ENCODE data around the gene COL27A1.

DNA sequence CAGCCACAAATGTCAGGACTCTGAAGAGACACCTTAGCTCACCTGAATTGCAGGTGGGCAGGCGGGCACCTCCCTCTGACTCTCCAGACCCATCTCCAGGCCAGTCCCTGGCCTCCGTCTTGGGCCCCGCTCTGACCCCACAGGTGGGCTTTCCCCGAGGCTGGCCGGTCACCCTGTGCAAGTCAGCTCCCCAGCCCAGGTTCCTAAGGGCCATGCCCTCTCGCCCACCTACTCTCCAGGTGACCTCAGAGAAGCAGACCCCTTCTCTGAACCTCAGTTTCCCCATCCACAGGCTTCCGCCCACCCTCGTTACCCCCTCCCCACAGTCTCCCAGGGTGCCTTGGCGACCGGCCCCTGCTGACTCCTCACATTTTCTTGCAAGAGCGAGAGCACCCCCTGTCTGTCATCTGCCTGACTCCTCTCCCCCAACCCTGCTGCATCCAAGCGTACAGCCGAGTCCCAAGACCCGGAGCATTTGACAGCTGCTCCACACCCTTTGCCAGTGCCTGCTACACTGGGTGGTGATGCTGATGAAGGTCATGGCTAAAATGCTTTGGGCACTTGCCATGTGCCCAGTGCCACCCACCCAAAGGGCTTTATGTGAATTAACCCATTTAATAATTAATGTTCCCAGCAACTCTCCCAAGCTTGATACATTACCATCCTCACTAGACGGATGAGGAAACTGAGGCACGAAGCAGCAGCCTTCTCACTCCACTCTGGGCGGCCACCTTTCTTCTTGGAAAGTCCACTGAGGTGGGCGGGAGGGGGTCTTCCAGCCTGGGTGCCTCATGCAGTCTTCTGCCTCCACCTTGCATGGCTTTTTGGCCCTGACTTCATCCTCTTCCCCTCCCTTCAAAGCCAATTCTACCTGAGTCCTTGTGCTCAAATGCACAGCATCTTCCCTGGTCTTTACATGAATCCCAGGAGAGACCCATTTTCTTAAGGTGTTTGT, 116.5 kb downstream of the COL27A1 start:
- no peak for TF ChIP-seq POLR2AphosphoS5 (IDR thresholded peaks at IDR 0.05)
- TF ChIP-seq, protein P1, sequence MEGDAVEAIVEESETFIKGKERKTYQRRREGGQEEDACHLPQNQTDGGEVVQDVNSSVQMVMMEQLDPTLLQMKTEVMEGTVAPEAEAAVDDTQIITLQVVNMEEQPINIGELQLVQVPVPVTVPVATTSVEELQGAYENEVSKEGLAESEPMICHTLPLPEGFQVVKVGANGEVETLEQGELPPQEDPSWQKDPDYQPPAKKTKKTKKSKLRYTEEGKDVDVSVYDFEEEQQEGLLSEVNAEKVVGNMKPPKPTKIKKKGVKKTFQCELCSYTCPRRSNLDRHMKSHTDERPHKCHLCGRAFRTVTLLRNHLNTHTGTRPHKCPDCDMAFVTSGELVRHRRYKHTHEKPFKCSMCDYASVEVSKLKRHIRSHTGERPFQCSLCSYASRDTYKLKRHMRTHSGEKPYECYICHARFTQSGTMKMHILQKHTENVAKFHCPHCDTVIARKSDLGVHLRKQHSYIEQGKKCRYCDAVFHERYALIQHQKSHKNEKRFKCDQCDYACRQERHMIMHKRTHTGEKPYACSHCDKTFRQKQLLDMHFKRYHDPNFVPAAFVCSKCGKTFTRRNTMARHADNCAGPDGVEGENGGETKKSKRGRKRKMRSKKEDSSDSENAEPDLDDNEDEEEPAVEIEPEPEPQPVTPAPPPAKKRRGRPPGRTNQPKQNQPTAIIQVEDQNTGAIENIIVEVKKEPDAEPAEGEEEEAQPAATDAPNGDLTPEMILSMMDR (IDR thresholded peaks at IDR 0.05) = peak; percentile 16 to 64 (median 54)
- no peak for TF ChIP-seq EP300 (IDR thresholded peaks at IDR 0.05)
- TF ChIP-seq POLR2A (IDR thresholded peaks at IDR 0.05) = no peak
